Body of pancreas (tissue), 4 donors: Measurements from ENCODE around the gene CCSAP. TPM values are rescaled to one million over a fixed set of nuclear protein-coding genes. Genes with fewer than 3 reads are reported as not detected.

ENCODE experiments used
- ATAC-seq: fragments of 150-250 bp; one replicate; pipeline ENCODE4 v1.9.1; 2016
- DNase-seq, 4 donors: peaks; one replicate each; pipeline ENCODE4 v3.0.0-alpha.2; 2019
- H3K27ac ChIP-seq, 4 donors: fragments of 200-600 bp; sonication (generic); 1 replicate in 3 of 4; 2 replicates in 1 of 4; pipeline versions ENCODE4 v1.5.1 to v1.6.1; 2016 to 2019; ENCODE audit warnings: mild to moderate bottlenecking in 1 of 4, mixed read lengths in 1 of 4, moderate library complexity in 1 of 4
- H3K27me3 ChIP-seq, 2 donors: fragments of 200-600 bp; sonication (generic); one replicate each; pipeline ENCODE4 v1.6.0; 2016; ENCODE audit warnings: mild to moderate bottlenecking in 1 of 2
- H3K36me3 ChIP-seq, 2 donors: fragments of 200-600 bp; sonication (generic); replicated peaks in 1 of 2; 2 replicates each; pipeline ENCODE4 v1.5.1; 2016; ENCODE audit warnings: low read depth in 2 of 2; ENCODE audit not compliant: insufficient read depth in 1 of 2
- H3K4me1 ChIP-seq: fragments of 200-600 bp; sonication (generic); one replicate; pipeline ENCODE4 v1.6.0; 2016
- H3K4me3 ChIP-seq, 2 donors: fragments of 200-600 bp; sonication (generic); 1 replicate in 1 of 2; 2 replicates in 1 of 2; pipeline ENCODE4 v1.5.1; 2016 to 2019
- H3K9me3 ChIP-seq, 3 donors: fragments of 200-600 bp; sonication (generic); 1 replicate in 2 of 3; 2 replicates in 1 of 3; pipeline ENCODE4 v1.5.1; 2016
- CTCF ChIP-seq, 7 experiments: fragments of 450-650 bp in 4 of 7; fragments of 200-600 bp in 3 of 7; sonication (generic) in 3 of 7; IDR thresholded peaks; one replicate each; pipeline ENCODE4 v1.5.1; 2016 to 2019; ENCODE audit warnings: antibody characterized with exemption in 7 of 7
- POLR2A ChIP-seq, 3 donors: fragments of 450-650 bp; IDR thresholded peaks; one replicate each; pipeline ENCODE4 v1.6.1; 2016; ENCODE audit warnings: antibody characterized with exemption in 3 of 3, mild to moderate bottlenecking in 2 of 3
- WGBS, 2 donors: methylation state at CpG; one replicate each; pipeline ENCODE4 v1.1.5; 2017; 5-methylcytosine and 5-hydroxymethylcytosine counted together
- intact Hi-C: fragments of 100-400 bp; cut with DNase I; formaldehyde crosslinking; loops from one replicate; pipeline ENCODE4 v1.15.1; 2023
- total RNA-seq, 2 donors: library from RNA; depleted of rRNA; stranded (reverse); fragments of >200 nt; gene quantifications; one replicate each; pipeline ENCODE4 v1.1.0, GENCODE V29; 2016

CCSAP gene
- total RNA-seq, 2 donors from 2014 or later, result 1.6 to 2.0 TPM

GRCh38 chr1:229368347-229368746 lies 25.5 kb upstream of the CCSAP start:
- no peak for ATAC-seq
- TF ChIP-seq CTCF (IDR thresholded peaks at IDR 0.05) (no peak), POLR2A (IDR thresholded peaks at IDR 0.05) (no peak)
- no peak for DNase-seq
- no peaks in the 10 kb centered on the region for H3K4me1 ChIP-seq
- 43 to 49% methylated on average over 2 of the region's 2 CpGs for WGBS, 2 donors
- H3K4me3 ChIP-seq, result no peak overlapping the region
- no peak overlapping the region for H3K27ac ChIP-seq
- H3K9me3 ChIP-seq, result no peaks in the 10 kb centered on the region
- H3K36me3 ChIP-seq, result no peaks in the 10 kb centered on the region
- H3K27me3 ChIP-seq, result no peaks in the 10 kb centered on the region
- intact Hi-C loops, result no loop called here

DNA sequence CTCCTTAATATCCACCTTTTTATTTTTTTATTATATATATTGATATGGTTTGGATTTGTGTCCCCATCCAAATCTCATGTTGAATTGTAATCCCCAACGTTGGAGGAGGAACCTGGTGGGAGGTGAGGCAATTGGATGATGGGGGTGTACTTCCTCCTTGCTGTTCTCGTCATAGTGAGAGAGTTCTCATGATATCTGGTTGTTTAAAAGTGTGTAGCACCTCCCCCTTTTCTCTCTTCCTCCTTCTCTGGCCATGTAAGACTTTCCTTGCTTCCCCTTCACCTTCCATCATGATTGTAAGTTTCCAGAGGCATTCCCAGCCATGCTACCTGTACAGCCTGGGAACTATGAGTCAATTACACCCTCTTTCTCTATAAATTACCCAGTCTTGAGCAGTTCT lies 22.7 kb upstream of the CCSAP start:
- TF ChIP-seq CTCF (IDR thresholded peaks at IDR 0.05) (no peak), POLR2A (IDR thresholded peaks at IDR 0.05) (no peak)
- no peak overlapping the region for H3K4me3 ChIP-seq
- no peaks in the 10 kb centered on the region for H3K27me3 ChIP-seq
- H3K36me3 ChIP-seq, result no peaks in the 10 kb centered on the region
- no peaks in the 10 kb centered on the region for H3K9me3 ChIP-seq
- 38 to 56% methylated on average over 2 of the region's 2 CpGs for WGBS, 2 donors
- DNase-seq (no peak), ATAC-seq (no peak)
- no peak overlapping the region for H3K27ac ChIP-seq
- intact Hi-C loops, result no loop called here
- H3K4me1 ChIP-seq, result no peaks in the 10 kb centered on the region

GRCh38 chr1:229364207-229365065 lies 21.6 kb upstream of the CCSAP start:
- Histone ChIP-seq H3K4me1 (no peaks in the 10 kb centered on the region), H3K9me3 (no peaks in the 10 kb centered on the region), H3K27ac (no peak overlapping the region), H3K27me3 (no peaks in the 10 kb centered on the region), H3K4me3 (no peak overlapping the region), H3K36me3 (no peaks in the 10 kb centered on the region)
- no peak for ATAC-seq
- intact Hi-C loops, result no loop called here
- no peak for DNase-seq
- TF ChIP-seq CTCF (IDR thresholded peaks at IDR 0.05) (no peak), POLR2A (IDR thresholded peaks at IDR 0.05) (no peak)
- WGBS, 2 donors, result 70 to 71% methylated on average over 12 of the region's 12 CpGs

GRCh38 chr1:229363723-229364122 lies 20.9 kb upstream of the CCSAP start:
- DNase-seq, result no peak
- intact Hi-C loops, result no loop called here
- no peak for TF ChIP-seq POLR2A (IDR thresholded peaks at IDR 0.05)
- TF ChIP-seq CTCF (IDR thresholded peaks at IDR 0.05), result no peak
- Histone ChIP-seq H3K36me3 (no peaks in the 10 kb centered on the region), H3K9me3 (no peaks in the 10 kb centered on the region), H3K4me3 (no peak overlapping the region), H3K27ac (no peak overlapping the region), H3K4me1 (no peaks in the 10 kb centered on the region), H3K27me3 (no peaks in the 10 kb centered on the region)
- 46 to 55% methylated on average over 6 of the region's 6 CpGs for WGBS, 2 donors
- ATAC-seq, result no peak

DNA sequence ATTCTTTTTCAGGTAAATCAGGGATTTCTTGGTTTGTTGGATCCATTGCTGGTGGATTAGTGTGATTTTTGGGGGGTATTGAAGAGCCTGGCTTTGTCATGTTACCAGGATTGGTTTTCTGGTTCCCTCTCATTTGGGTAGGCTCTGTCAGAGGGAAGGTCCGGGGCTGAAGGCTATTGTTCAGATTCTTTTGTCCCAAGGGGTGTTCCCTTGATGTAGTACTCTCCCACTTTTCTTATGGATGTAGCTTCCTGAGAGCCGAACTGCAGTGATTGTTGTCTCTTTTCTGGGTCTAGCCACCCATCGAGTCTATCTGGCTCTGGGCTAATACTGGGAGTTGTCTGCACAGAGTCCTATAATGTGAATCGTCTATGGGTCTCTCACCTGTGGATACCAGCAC lies 17.6 kb upstream of the CCSAP start:
- DNase-seq (no peak), ATAC-seq (no peak)
- H3K4me1 ChIP-seq, result no peaks in the 10 kb centered on the region
- no peak overlapping the region for H3K27ac ChIP-seq
- H3K4me3 ChIP-seq, result no peak overlapping the region
- 59% methylated on average over 4 of the region's 4 CpGs for WGBS, 2 donors
- H3K9me3 ChIP-seq, result no peaks in the 10 kb centered on the region
- H3K36me3 ChIP-seq, result no peaks in the 10 kb centered on the region
- intact Hi-C loops, result no loop called here
- H3K27me3 ChIP-seq, result no peaks in the 10 kb centered on the region
- TF ChIP-seq POLR2A (IDR thresholded peaks at IDR 0.05) (no peak), CTCF (IDR thresholded peaks at IDR 0.05) (no peak)
